Kidney (tissue), 14 donors: ENCODE data around the gene PRR35. TPM values are rescaled to one million over a fixed set of nuclear protein-coding genes. Genes with fewer than 3 reads are reported as not detected.

Experiments used
- DNase-seq, 5 donors: peaks; one replicate each; pipeline ENCODE4 v3.0.0-alpha.2; 2013 to 2020
- FAIRE-seq: peaks from 2 replicates; lab custom pipeline; 2012; peaks lifted over from hg19 to GRCh38; lab: Jason Lieb, UNC
- H3K27ac ChIP-seq, 2 donors: one replicate each; pipeline ENCODE4 v1.7.0; 2013; ENCODE audit warnings: low read depth in 2 of 2, low read length in 2 of 2, inconsistent platforms in 1 of 2
- H3K27me3 ChIP-seq: one replicate; pipeline ENCODE4 v1.7.1; 2013; ENCODE audit warnings: low read length, inconsistent platforms; ENCODE audit not compliant: control insufficient read depth, insufficient read depth
- H3K36me3 ChIP-seq, 3 donors: one replicate each; pipeline versions ENCODE4 v1.7.0 to v1.7.1; 2013; ENCODE audit warnings: low read length in 3 of 3, control low read depth in 1 of 3, inconsistent platforms in 1 of 3; ENCODE audit not compliant: insufficient read depth in 3 of 3, control insufficient read depth in 2 of 3
- H3K4me1 ChIP-seq, 3 donors: one replicate each; pipeline versions ENCODE4 v1.7.0 to v1.7.1; 2013; ENCODE audit warnings: low read length in 3 of 3, inconsistent platforms in 1 of 3, low read depth in 1 of 3; ENCODE audit not compliant: control insufficient read depth in 2 of 3, insufficient read depth in 2 of 3
- H3K4me3 ChIP-seq, 3 donors: one replicate each; pipeline versions ENCODE4 v1.7.0 to v1.8.1; 2013; ENCODE audit warnings: low read length in 3 of 3, control low read depth in 1 of 3, inconsistent platforms in 1 of 3
- H3K9ac ChIP-seq, 3 donors: one replicate each; pipeline versions ENCODE4 v1.7.0 to v1.7.1; 2013; ENCODE audit warnings: low read length in 3 of 3, control low read depth in 1 of 3, inconsistent platforms in 1 of 3
- H3K9me3 ChIP-seq, 3 donors: one replicate each; pipeline versions ENCODE4 v1.7.0 to v1.7.1; 2013; ENCODE audit warnings: low read length in 3 of 3, control low read depth in 1 of 3, inconsistent platforms in 1 of 3; ENCODE audit not compliant: control insufficient read depth in 2 of 3, insufficient read depth in 1 of 3
- intact Hi-C: fragments of 100-400 bp; cut with DNase I; formaldehyde crosslinking; loops from one replicate; pipeline ENCODE4 v1.11.1; 2022
- polyA plus RNA-seq: library from polyadenylated mRNA; stranded (reverse); fragments of 350-450 nt; fragmentation: Illumina TruSeq; extraction: RNeasy Lipid Tissue Mini Kit (QIAGEN cat#74804); gene quantifications from one replicate; pipeline ENCODE4 v1.2.3, GENCODE V29; 2014; ENCODE audit warnings: low read depth, low replicate concordance; ENCODE audit not compliant: insufficient read depth
- total RNA-seq: library from RNA; stranded (reverse); fragmentation: NEBNext Ultra II Directional; extraction: Animal tissue kit (Norgen Biotek cat#: 25700); gene quantifications from one replicate; pipeline ENCODE4 v1.2.1, GENCODE V29; 2021
- TF ChIP-seq, protein P1 (sequence below): IDR thresholded peaks from 3 replicates; pipeline ENCODE4 v1.5.1; 2012; ENCODE audit warnings: mild to moderate bottlenecking, moderate library complexity, borderline replicate concordance; ENCODE audit not compliant: insufficient read depth; ENCODE audit errors: extremely low read depth
- donor health status: control.
- donor health status: control.
- donor health status: control.
- donor health status: control.
- donor health status: control.
- donor health status: DM: yes; HTN: yes; CAD: no.
- donor health status: Normal renal cell carcinoma (clear cell type).

PRR35 gene
- total and polyA plus RNA-seq, 2 donors from 2014 or later, result 1.8 to 24.4 TPM

GRCh38 chr16:520847-521246, 39.3 kb upstream of the PRR35 start:
- no peaks in the 10 kb centered on the region for H3K9me3 ChIP-seq
- H3K4me3 ChIP-seq, result no peak overlapping the region
- peaks cover 2 to 37% (median 20%) of the 10 kb centered on the region in 3 donors for H3K36me3 ChIP-seq
- peak in 1 of 5 donors; percentile 73 for DNase-seq
- TF ChIP-seq, protein P1, sequence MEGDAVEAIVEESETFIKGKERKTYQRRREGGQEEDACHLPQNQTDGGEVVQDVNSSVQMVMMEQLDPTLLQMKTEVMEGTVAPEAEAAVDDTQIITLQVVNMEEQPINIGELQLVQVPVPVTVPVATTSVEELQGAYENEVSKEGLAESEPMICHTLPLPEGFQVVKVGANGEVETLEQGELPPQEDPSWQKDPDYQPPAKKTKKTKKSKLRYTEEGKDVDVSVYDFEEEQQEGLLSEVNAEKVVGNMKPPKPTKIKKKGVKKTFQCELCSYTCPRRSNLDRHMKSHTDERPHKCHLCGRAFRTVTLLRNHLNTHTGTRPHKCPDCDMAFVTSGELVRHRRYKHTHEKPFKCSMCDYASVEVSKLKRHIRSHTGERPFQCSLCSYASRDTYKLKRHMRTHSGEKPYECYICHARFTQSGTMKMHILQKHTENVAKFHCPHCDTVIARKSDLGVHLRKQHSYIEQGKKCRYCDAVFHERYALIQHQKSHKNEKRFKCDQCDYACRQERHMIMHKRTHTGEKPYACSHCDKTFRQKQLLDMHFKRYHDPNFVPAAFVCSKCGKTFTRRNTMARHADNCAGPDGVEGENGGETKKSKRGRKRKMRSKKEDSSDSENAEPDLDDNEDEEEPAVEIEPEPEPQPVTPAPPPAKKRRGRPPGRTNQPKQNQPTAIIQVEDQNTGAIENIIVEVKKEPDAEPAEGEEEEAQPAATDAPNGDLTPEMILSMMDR, result no peak
- H3K27ac ChIP-seq, result no peak overlapping the region
- H3K9ac ChIP-seq, result no peak overlapping the region
- H3K4me1 ChIP-seq, result peaks cover 0 to 11% (median 8%) of the 10 kb centered on the region in 3 donors
- intact Hi-C loops, result no loop called here
- FAIRE-seq, result no peak
- no peaks in the 10 kb centered on the region for H3K27me3 ChIP-seq

DNA sequence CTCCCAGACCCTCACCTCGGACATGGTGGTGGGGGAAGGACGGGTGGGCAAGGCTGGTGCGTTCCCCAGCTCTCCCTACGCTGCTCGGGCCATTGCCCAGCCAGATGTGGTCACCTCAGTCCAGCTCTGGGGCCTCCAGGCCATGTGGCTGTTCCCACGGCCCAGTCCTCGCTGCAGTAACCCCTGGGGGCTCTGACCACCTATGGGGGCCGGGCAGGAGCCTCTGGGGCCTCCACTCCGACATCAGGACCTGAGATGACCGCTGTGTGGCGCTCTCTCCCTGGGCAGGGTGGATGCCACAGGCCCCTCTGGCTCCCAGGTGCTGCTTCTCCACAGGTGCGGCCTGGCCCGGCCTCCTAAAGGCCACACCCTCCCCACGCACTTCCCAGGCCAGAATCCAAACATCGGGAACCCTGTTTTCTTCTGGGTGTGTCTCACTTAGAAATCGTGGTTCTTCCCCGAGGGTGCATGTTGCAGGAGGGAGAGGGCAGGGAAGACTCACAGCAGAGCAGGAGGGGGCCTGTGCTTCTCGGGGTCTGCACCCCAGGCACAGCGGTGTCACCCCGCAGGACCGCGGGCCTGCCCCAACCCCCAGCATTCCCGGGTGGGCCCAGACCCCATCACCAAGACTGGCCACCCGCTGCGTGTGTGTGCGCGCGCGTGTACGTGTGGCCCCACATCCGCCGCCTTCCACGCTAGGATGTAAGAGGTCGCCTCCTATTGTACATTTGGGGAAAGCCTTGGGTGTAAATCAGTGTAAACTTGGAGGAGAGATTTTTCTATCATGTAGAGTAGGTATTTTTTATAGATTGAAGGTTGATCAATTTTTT, 38.6 kb upstream of the PRR35 start:
- peaks cover 0 to 37% (median 16%) of the 10 kb centered on the region in 3 donors for H3K36me3 ChIP-seq
- DNase-seq (peak in 1 of 5 donors; percentile 65), FAIRE-seq (no peak)
- peaks cover 0 to 18% (median 14%) of the 10 kb centered on the region in 3 donors for H3K4me1 ChIP-seq
- H3K9ac ChIP-seq, result no peak overlapping the region
- TF ChIP-seq, protein P1, result no peak
- no peaks in the 10 kb centered on the region for H3K27me3 ChIP-seq
- H3K27ac ChIP-seq, result no peak overlapping the region
- no peak overlapping the region for H3K4me3 ChIP-seq
- H3K9me3 ChIP-seq, result no peaks in the 10 kb centered on the region
- intact Hi-C loops, result no loop called here

DNA sequence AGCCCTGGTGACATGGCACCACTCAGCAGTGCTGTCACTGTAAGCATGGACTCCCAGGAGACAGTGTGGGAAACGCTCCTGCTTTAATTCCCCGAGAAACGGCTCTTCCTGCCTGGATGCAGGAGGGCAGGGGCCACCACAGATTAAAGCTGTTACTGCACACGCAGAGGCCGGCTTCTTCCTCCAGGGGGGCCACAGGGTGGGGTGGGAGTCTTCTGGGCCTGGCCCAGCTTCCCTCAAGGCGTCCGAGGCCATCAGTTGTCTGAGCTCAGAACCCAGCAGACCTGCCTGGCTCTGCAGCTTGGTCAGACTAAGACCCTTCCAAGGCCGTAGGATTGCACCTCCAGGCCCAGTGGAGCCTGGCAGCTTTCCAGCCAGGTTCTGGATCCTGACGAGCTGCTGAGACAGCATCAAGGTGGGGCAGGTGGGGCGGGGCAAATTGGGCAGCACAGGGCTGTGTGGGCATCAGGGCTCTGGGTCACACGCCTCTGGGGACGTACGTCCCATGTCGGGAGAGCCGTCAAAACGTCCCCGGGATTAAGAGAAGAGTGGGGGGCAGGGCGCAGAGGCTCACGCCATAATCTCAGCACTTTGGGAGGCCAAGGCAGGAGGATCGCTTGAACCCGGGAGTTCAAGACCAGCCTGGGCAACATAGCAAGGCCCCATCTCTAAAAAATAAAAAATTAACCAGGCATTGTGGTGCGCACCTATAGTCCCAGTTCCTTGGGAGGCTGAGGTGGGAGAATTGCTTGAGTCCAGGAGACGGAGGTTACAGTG, 37.7 kb upstream of the PRR35 start:
- H3K27me3 ChIP-seq, result no peaks in the 10 kb centered on the region

More for the DNA sequence above, 37.7 kb upstream of the PRR35 start:
- H3K4me3 ChIP-seq, result no peak overlapping the region
- DNase-seq (peak in 2 of 5 donors; percentile 55 to 77), FAIRE-seq (no peak)
- intact Hi-C loops, result no loop called here
- TF ChIP-seq, protein P1, result no peak
- peaks cover 0 to 28% (median 14%) of the 10 kb centered on the region in 3 donors for H3K36me3 ChIP-seq
- H3K4me1 ChIP-seq, result peaks cover 0 to 19% (median 14%) of the 10 kb centered on the region in 3 donors
- no peaks in the 10 kb centered on the region for H3K9me3 ChIP-seq
- no peak overlapping the region for H3K27ac ChIP-seq
- peak overlapping the region in 1 of 3 donors; percentile 26 for H3K9ac ChIP-seq
